Esophagus muscularis mucosa (tissue), 4 donors: ENCODE data around the gene IL31. TPM values are rescaled to one million over a fixed set of nuclear protein-coding genes. Genes with fewer than 3 reads are reported as not detected.

Source experiments
- DNase-seq: peaks from one replicate; pipeline ENCODE4 v3.0.0-alpha.2; 2017; ENCODE audit errors: extremely low spot score
- H3K27ac ChIP-seq, 4 donors: fragments of 200-600 bp; sonication (generic); replicated peaks in 1 of 4; 1 replicate in 3 of 4; 2 replicates in 1 of 4; pipeline ENCODE4 v1.5.1; 2016 to 2019; ENCODE audit warnings: mild to moderate bottlenecking in 1 of 4
- H3K27me3 ChIP-seq, 4 donors: fragments of 200-600 bp; sonication (generic); one replicate each; pipeline versions ENCODE4 v1.5.1 to v1.6.0; 2016 to 2019
- H3K36me3 ChIP-seq, 4 donors: fragments of 200-600 bp; sonication (generic); one replicate each; pipeline ENCODE4 v1.5.1; 2016 to 2019
- H3K4me1 ChIP-seq, 4 donors: fragments of 200-600 bp; sonication (generic); one replicate each; pipeline ENCODE4 v1.5.1; 2016 to 2019
- H3K4me3 ChIP-seq, 4 donors: fragments of 200-600 bp; sonication (generic); 1 replicate in 2 of 4; 2 replicates in 2 of 4; pipeline ENCODE4 v1.5.1; 2016 to 2019; ENCODE audit warnings: mild to moderate bottlenecking in 4 of 4, moderate library complexity in 1 of 4
- H3K9me3 ChIP-seq, 4 donors: fragments of 200-600 bp; sonication (generic); 1 replicate in 3 of 4; 2 replicates in 1 of 4; pipeline ENCODE4 v1.5.1; 2016 to 2019
- CTCF ChIP-seq, 3 experiments: fragments of 200-600 bp in 2 of 3; fragments of 450-650 bp in 1 of 3; sonication (generic) in 2 of 3; IDR thresholded peaks; one replicate each; pipeline ENCODE4 v1.5.1; 2017 to 2019; ENCODE audit warnings: antibody characterized with exemption in 3 of 3, mild to moderate bottlenecking in 2 of 3, moderate library complexity in 1 of 3
- EP300 ChIP-seq: sonication (generic); formaldehyde crosslinking; IDR thresholded peaks from one replicate; pipeline ENCODE4 v1.6.1; 2017; ENCODE audit warnings: antibody characterized with exemption
- POLR2A ChIP-seq: fragments of 450-650 bp; IDR thresholded peaks from one replicate; pipeline ENCODE4 v1.6.1; 2017; ENCODE audit warnings: antibody characterized with exemption, moderate library complexity, mild to moderate bottlenecking, low read depth
- POLR2AphosphoS5 ChIP-seq, 2 donors: sonication (generic); formaldehyde crosslinking; IDR thresholded peaks; one replicate each; pipeline ENCODE4 v1.6.1; 2017; ENCODE audit warnings: antibody characterized with exemption in 2 of 2
- WGBS: methylation state at CpG from one replicate; pipeline ENCODE4 v1.1.5; 2018; 5-methylcytosine and 5-hydroxymethylcytosine counted together
- intact Hi-C: fragments of 100-400 bp; cut with DNase I; formaldehyde crosslinking; loops from one replicate; pipeline ENCODE4 v1.15.1; 2023
- total RNA-seq, 4 donors: library from RNA; depleted of rRNA; stranded (reverse); fragments of >200 nt; gene quantifications; one replicate each; pipeline versions ENCODE4 v1.1.0 to v1.2.1, GENCODE V29; 2016

IL31 gene
- total RNA-seq, 4 donors from 2014 or later: not detected

- no peaks in the 10 kb centered on the region for H3K4me1 ChIP-seq
- TF ChIP-seq POLR2AphosphoS5 (IDR thresholded peaks at IDR 0.05) (no peak), EP300 (no peak), CTCF (IDR thresholded peaks at IDR 0.05) (no peak), POLR2A (no peak)
- DNase-seq: no peak
- WGBS: 89% methylated on average over 14 of the region's 15 CpGs
- intact Hi-C loops: loop anchor here (10.0 kb wide), 1 partner anchor 56 kb away; no protein-coding TSS in a partner anchor
- H3K36me3 ChIP-seq: peaks cover 74 to 96% (median 87%) of the 10 kb centered on the region in 4 donors
- H3K27ac ChIP-seq: no peak overlapping the region
- no peaks in the 10 kb centered on the region for H3K27me3 ChIP-seq
- no peak overlapping the region for H3K4me3 ChIP-seq
- H3K9me3 ChIP-seq: no peaks in the 10 kb centered on the region
Observed at GRCh38 chr12:122139266-122139665, 34.8 kb downstream of the IL31 start.

- Histone ChIP-seq H3K36me3 (peaks cover 73 to 97% (median 87%) of the 10 kb centered on the region in 4 donors), H3K27ac (no peak overlapping the region), H3K4me1 (no peaks in the 10 kb centered on the region), H3K9me3 (no peaks in the 10 kb centered on the region), H3K27me3 (no peaks in the 10 kb centered on the region), H3K4me3 (no peak overlapping the region)
- no peak for DNase-seq
- 88% methylated on average over 7 of the region's 11 CpGs for WGBS
- intact Hi-C loops: loop anchor here (10.0 kb wide), 1 partner anchor 56 kb away; no protein-coding TSS in a partner anchor
- TF ChIP-seq CTCF (IDR thresholded peaks at IDR 0.05) (no peak), POLR2AphosphoS5 (IDR thresholded peaks at IDR 0.05) (no peak), EP300 (no peak), POLR2A (no peak)
Observed at GRCh38 chr12:122138616-122139015, 35.4 kb downstream of the IL31 start.

- no peak for TF ChIP-seq EP300
- no peak for TF ChIP-seq POLR2A
- TF ChIP-seq CTCF (IDR thresholded peaks at IDR 0.05): no peak
- TF ChIP-seq POLR2AphosphoS5 (IDR thresholded peaks at IDR 0.05): no peak
- H3K4me1 ChIP-seq: no peaks in the 10 kb centered on the region
- intact Hi-C loops: loop anchor here (10.0 kb wide), 1 partner anchor 57 kb away; no protein-coding TSS in a partner anchor
Observed at GRCh38 chr12:122138181-122138580, 35.8 kb downstream of the IL31 start.

GRCh38 chr12:122137681-122138080 lies 36.3 kb downstream of the IL31 start:
- intact Hi-C loops: loop anchor here (10.0 kb wide), 1 partner anchor 57 kb away; no protein-coding TSS in a partner anchor
- Histone ChIP-seq H3K4me1 (no peaks in the 10 kb centered on the region), H3K9me3 (no peaks in the 10 kb centered on the region), H3K36me3 (peaks cover 72 to 97% (median 87%) of the 10 kb centered on the region in 4 donors), H3K27ac (no peak overlapping the region), H3K4me3 (no peak overlapping the region), H3K27me3 (no peaks in the 10 kb centered on the region)
- no peak for DNase-seq
- TF ChIP-seq EP300: no peak
- no peak for TF ChIP-seq CTCF (IDR thresholded peaks at IDR 0.05)
- TF ChIP-seq POLR2A: no peak
- TF ChIP-seq POLR2AphosphoS5 (IDR thresholded peaks at IDR 0.05): no peak
- WGBS: 36% methylated on average over 1 of the region's 11 CpGs

More at GRCh38 chr12:122138181-122138580, 35.8 kb downstream of the IL31 start:
- Histone ChIP-seq H3K27me3 (no peaks in the 10 kb centered on the region), H3K36me3 (peaks cover 73 to 97% (median 87%) of the 10 kb centered on the region in 4 donors), H3K27ac (no peak overlapping the region), H3K9me3 (no peaks in the 10 kb centered on the region), H3K4me3 (no peak overlapping the region)
- WGBS: 73% methylated on average over 10 of the region's 11 CpGs
- no peak for DNase-seq

- intact Hi-C loops: loop anchor here (10.0 kb wide), 1 partner anchor 58 kb away; no protein-coding TSS in a partner anchor
- TF ChIP-seq CTCF (IDR thresholded peaks at IDR 0.05) (no peak), POLR2AphosphoS5 (IDR thresholded peaks at IDR 0.05) (no peak), POLR2A (no peak), EP300 (no peak)
- DNase-seq: no peak
- Histone ChIP-seq H3K27me3 (no peaks in the 10 kb centered on the region), H3K4me1 (no peaks in the 10 kb centered on the region), H3K27ac (no peak overlapping the region), H3K36me3 (peaks cover 72 to 97% (median 87%) of the 10 kb centered on the region in 4 donors), H3K9me3 (no peaks in the 10 kb centered on the region), H3K4me3 (no peak overlapping the region)
- WGBS: 76% methylated on average over 10 of the region's 10 CpGs
Observed at GRCh38 chr12:122137229-122137628, 36.8 kb downstream of the IL31 start.
